Right hindlimb (tissue), 1 donor: ENCODE results near the gene INKA2.

Experiments
- DNase-seq: peaks from one replicate; pipeline ENCODE4 v3.0.0-alpha.2; 2018

Gene INKA2

GRCh38 chr1:111731956-111732355 lies 7.2 kb downstream of the INKA2 start:
- DNase-seq, result no peak

DNA sequence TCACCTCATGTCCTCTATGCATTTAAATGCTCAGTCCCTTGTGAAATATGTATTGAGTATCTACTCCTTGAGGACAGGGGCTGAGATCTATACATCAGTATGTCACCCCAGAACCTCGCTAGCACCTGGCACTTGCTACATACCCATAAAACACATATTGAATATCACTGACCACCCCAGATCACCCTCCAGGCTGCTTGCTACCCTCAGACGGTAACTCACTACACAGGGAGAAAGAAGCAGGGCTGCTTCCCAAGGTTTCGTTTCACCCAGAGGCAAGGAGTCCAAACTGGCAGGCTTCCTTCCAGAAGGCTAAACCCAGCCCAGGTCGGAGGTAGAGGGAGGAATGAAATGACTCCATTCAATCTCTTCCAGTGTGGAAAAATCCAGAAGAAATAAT lies 8.5 kb downstream of the INKA2 start:
- DNase-seq, result no peak

GRCh38 chr1:111729946-111730681 lies 9.1 kb downstream of the INKA2 start:
- DNase-seq, result no peak

- DNase-seq, result peak; percentile 86
Observed at GRCh38 chr1:111729271-111729921, 9.8 kb downstream of the INKA2 start.

DNA sequence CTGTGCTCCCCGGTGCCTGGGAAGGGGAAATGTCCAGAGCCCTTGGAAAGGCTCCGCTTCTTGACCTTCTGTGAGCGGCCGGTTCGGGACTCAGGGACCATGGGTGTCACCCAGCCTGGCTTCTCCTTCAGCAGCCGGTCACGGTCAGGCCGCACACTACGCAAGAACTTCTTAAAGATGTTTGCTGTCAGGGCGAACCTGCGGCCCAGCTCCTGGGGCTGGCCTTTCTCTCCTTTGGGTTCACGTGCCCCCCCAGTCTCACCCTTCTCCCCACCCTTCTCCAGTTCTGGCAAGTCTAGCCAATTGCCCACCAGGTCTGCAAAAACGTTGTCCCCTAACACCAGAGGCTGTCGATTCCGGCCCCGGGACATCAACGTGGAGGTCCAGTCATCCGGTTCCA lies 12.1 kb downstream of the INKA2 start:
- DNase-seq, result no peak

DNA sequence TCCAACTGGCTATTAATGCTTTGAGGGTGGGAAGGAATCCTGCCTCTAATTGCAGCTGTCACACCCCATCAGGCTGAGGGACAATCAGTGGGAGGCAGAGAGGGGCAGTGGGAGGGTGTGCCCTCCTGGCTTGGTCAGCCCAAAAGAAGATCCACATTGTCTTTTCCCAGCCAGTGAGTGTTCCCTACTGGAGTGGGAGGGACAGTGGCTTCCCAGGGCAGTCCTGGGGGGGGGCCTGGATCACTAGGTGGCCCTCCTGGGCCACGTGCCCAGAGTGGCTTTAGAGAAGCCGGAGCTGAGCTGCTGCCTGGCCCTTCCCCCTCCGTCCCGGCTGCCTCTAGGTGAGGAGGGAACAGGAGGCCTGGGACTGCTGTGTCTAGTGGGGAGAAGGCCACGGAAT lies 14.0 kb downstream of the INKA2 start:
- peak; percentile 82 for DNase-seq

DNA sequence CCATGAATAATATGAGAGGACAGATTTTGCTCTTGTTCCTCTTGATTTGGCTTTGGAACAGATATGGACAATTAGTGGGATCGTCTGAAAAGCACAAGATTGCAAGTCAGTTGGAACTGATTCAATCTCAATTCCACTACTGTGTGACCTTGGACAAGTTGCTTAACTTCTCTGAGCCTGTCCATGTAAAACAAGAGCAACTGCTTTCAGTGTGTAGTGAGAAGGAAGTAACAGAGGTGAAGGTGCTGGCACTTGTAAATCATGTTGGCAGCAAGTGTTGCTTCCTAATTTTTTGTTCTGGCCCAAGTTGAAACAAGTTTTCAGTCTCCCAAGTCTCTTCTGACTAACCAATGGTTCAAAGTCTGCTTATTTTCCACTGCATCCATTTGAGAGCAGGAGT lies 15.3 kb downstream of the INKA2 start:
- DNase-seq, result no peak

GRCh38 chr1:111723091-111723806 lies 15.9 kb downstream of the INKA2 start:
- DNase-seq, result no peak

- peak; percentile 17 for DNase-seq
Observed at GRCh38 chr1:111720977-111721786, 18.0 kb downstream of the INKA2 start.

- peak; percentile 27 for DNase-seq
Observed at GRCh38 chr1:111720274-111720976, 18.8 kb downstream of the INKA2 start.

- DNase-seq, result peak; percentile 73
Observed at GRCh38 chr1:111719674-111720132, 19.5 kb downstream of the INKA2 start.

DNA sequence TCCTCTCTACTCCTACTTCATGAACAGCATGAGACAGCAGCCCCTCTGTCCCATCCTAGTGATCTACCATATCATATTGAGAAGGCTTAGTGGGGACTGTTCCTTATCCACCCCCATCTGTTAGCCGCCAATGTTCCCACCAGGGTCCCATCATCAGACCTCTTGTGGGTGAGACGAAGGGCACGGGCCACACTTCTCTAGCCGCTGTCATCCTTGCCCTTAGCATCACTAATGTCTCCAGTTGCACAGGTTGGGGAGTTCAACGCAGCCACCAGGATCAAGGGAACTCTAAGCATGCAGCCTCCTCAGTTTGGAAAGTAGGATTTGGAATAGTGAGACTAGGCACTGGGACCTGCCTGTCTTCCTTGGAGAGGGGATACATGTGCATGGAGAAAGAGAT lies 20.1 kb downstream of the INKA2 start:
- DNase-seq, result peak; percentile 24

DNA sequence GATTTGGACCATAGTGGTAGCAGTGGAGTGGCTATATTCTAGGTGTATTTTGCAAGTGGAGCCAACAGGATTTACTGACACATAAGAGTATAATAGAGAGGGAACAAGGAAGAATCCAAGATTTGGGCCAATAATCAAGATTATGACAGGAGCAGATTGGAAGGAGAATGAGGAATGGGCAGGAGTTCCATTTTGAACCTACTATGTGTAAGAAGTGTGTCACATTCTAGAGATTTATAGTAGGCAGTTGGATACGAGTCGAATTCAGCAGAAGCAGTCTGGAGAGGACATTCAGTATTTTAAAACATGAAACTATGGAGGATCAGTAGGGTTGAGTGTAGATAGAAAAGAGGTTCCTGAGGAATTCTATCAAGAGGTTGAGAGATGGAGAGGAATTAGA lies 21.7 kb downstream of the INKA2 start:
- DNase-seq, result no peak

DNA sequence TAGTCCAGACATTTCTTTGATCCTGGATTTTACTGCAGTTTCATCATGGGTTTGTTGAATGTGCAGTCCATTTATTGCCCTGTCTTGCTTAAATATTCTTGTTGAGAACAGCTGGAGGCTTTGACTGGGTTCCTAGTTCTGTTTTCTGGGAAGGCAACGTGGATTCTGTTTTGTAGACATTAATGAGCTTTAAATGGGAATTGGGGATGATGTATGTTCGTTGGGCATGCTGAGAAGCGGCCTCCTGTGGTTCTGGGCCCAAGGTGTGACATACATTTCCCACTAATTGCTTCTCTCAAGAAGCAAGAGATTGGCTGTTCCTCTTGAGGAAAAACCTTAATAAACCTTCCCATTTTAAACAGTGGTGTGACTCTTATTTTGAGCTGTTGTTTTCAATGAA lies 22.9 kb downstream of the INKA2 start:
- DNase-seq, result no peak

DNA sequence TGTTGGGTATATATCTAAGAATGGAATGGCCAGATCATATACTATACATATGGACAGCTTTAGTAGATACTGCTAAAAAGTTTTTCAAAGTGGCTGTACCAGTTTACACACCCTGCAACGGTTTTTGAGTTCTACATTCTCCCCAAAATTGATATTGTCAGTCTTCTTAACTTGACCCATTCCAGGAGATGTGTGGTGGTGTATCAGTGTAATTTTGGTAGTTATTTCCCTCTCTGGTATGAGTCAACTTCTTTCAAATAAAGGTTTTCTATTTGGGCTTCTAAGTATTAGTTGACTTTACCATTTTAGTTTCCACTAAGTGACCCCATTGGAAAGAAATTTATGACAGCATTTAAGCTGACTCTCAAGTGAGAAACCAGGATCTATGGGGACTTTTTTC lies 29.2 kb downstream of the INKA2 start:
- no peak for DNase-seq

DNA sequence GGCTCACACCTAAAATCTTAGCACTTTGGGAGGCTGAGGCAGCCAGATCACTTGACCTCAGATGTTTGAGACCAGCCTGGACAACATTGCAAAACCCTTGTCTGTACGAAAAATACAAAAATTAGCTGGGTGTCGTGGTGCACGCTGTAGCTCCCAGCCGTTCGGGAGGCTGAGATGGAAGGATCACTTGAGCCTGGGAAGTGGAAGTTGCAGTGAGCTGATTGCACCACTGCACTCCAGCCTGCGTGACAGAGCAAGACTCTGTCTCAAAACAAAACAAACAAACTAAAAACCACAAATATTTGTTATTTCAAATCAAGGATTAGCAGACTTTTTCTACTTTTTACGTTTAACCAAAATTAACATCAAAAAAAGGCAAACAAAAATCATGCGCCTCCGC lies 31.3 kb downstream of the INKA2 start:
- DNase-seq, result no peak

DNA sequence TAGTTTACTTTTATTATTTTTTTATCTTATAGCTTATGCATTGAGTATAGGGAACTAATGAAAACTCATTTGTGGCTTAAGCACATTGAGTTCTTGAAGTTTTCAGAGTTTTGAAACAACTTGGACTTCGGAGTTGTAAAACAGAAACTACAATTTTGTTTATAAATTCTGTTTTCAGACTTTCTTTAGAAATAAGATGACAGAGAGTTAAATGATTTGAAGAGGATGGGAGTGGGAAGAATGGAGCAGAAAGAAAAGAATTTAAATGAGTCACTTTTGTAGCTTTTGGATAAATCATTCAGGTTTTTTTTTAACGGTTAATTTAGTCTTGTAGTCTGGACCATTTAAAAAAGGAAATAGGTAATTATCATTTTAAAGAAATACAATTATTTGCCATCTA lies 32.3 kb downstream of the INKA2 start:
- DNase-seq, result no peak

- no peak for DNase-seq
Observed at GRCh38 chr1:111705841-111706240, 33.4 kb downstream of the INKA2 start.

DNA sequence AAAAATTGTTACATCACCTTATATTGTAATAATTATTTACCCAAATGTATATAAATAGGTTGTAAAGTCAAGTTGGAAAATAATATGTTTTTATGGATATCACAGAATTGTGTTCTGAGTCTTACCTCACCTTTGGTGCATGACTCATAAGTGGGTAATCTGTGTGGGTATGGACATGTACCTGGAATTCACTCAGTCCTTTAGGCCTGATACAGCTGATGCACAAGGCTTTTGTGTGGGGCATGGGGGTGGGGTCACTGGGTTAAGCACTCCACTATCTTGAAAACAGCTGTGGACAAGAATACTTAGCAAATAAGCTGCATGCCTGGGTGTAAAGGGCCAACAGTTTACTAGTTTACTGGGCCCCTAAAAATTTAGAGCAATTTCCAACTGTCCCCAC lies 34.4 kb downstream of the INKA2 start:
- no peak for DNase-seq

DNA sequence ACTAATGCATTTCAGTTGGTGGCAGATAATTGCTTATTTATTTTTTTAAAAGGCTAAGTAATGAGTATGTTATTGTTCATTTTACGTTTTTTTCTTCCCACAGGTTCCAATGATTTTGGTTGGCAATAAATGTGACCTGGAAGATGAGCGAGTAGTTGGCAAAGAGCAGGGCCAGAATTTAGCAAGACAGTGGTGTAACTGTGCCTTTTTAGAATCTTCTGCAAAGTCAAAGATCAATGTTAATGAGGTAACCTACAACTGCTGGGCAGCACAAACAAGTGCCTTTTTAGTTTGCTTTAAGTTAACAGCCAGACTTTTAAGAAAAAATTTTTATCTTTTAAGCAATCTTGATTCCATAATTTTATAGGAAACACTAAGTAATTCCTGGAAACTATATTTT lies 35.0 kb downstream of the INKA2 start:
- no peak for DNase-seq

DNA sequence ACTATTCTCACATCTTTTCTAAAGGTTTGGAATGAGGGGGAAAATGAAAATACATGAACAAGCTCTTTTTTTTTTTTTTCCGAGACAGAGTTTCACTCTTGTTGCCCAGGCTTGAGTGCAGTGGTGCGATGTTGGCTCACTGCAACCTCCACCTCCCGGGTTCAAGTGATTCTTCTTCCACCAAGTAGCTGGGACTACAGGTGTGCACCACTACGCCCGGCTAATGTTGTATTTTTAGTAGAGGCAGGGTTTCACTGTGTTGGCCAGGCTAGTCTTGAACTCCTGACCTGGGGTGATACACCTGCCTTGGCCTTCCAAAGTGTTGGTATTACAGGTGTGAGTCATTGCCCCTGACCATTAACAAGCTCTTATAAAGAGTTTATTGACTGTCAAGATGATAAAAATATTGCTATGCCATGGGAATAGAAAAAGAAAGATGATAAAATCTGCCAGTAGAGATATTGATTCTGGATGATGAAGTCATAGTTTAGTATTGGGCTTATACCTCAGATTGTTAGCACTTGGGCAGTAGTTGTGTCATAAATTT lies 36.6 kb downstream of the INKA2 start:
- DNase-seq, result no peak

DNA sequence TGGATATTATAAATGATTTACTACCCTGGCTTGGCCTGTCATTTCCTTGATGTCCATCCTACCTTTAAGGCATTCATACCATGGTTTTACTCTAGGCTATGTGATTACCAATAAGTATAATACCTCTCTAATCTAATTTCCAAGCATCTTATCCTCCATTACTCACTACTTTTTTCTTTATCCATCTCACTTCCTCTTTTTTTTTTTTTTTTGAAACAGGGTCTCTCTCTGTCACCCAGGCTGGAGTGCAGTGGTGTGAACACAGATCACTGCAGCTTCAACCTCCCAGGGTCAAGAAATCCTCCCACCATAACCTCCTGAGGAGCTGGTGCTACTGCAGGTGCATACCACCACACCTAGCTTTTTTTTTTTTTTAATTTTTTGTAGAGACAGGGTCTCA lies 39.9 kb downstream of the INKA2 start:
- DNase-seq, result no peak
